Measurements from ENCODE around the gene FAM210A. TPM values are rescaled to one million over a fixed set of nuclear protein-coding genes. Genes with fewer than 3 reads are reported as not detected.

FAM210A gene
- total and polyA plus RNA-seq, 2 of the 4 experiments (the other 2 are of a cell fraction) = 9.8 to 25.3 TPM

DNA sequence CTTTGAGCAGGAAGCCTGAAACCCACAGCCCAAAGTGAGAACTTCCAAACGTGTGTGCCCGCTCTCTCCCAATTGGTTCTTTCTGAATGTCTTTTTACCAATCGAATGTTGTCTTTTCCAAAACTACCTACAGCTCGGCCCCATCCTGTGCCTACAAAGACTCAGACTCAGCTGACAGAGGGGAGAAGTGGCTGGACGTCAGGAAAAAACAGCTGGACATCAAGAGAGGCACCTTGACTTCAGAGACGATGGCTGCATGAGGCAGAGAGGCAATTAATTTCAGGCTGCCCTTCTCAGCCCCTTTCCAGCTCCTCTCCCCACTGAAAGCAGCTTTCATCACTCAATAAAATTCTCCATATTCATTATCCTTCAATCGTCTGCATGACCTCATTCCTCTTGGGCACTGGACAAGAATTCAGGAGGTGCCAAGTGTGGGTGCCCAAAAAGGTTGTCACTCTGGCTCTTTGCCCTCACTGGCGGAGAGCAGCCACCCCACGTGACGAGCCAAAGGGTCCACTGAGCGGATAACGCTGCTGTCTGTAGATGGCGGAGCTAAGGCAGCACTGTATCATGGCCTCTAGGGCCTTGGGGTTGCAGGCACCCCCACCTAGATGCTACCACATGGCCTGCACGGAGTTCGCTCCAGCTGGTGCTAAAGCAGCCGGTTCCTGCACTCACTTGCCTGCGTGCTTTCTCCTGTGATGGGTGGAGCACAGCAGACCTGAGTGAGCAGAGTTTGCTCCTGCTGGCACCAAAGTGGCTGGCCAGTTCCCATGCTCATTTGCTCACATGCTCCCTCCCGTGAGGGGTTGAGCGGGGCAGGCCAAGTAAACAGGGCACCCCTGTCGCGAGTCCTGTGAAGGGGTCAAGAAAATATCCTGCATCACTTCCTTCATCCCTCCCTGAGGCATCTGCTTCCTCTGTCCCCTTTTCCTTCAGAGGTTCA lies 37.9 kb downstream of the FAM210A start:
- ATAC-seq (ENCODE audit: low read depth) (no peak), DNase-seq (no peak)
- Histone ChIP-seq H4K5ac (ENCODE audit: low read depth, low read length) (no peak overlapping the region), H3K4ac (ENCODE audit: low read depth, low read length) (no peak overlapping the region), H3K56ac (ENCODE audit: extremely low read depth, insufficient read depth, low read length) (no peak overlapping the region), H4K91ac (ENCODE audit: insufficient read depth, low read depth, low read length) (no peak overlapping the region), H3K14ac (replicated peaks; ENCODE audit: low read depth, low read length) (no peak overlapping the region), H3K4me1 (ENCODE audit: control insufficient read depth, insufficient read depth, low read length) (no peaks in the 10 kb centered on the region), H2AK9ac (replicated peaks; ENCODE audit: low read depth, low read length, poor library complexity) (no peak overlapping the region), H4K8ac (ENCODE audit: low read depth in 2 of 2, low read length in 2 of 2) (no peak overlapping the region), H2BK15ac (ENCODE audit: low read depth, low read length) (no peak overlapping the region), H2BK20ac (ENCODE audit: low read depth, low read length) (no peak overlapping the region), H2AK5ac (ENCODE audit: low read depth, low read length) (no peak overlapping the region), H3K27ac (ENCODE audit: insufficient read depth, low read length) (no peak overlapping the region), H3K18ac (ENCODE audit: low read depth, low read length) (no peak overlapping the region), H4K20me1 (ENCODE audit: insufficient read depth, low read length) (peaks cover 4% of the 10 kb centered on the region), H2BK120ac (ENCODE audit: low read depth, low read length) (no peak overlapping the region), H2AFZ (replicated peaks; ENCODE audit: low read length, poor library complexity) (no peak overlapping the region), H3K23ac (ENCODE audit: low read depth, low read length) (no peak overlapping the region), H3K79me1 (ENCODE audit: low read depth in 1 of 2, low read length in 2 of 2) (peaks cover 8 to 25% of the 10 kb centered on the region in 2 experiments; a peak in 3 of 4 replicates), H3K4me3 (ENCODE audit: insufficient read depth, low read depth, low read length) (no peak overlapping the region), H3K9me3 (ENCODE audit: control insufficient read depth, insufficient read depth, low read length) (no peaks in the 10 kb centered on the region), H2BK5ac (ENCODE audit: low read depth, low read length, poor library complexity, severe bottlenecking) (no peak overlapping the region), H3K27me3 (ENCODE audit: control insufficient read depth, insufficient read depth, low read length) (no peaks in the 10 kb centered on the region), H3K36me3 (ENCODE audit: control insufficient read depth, insufficient read depth, low read length) (no peaks in the 10 kb centered on the region), H3K9me1 (ENCODE audit: insufficient read depth, low read length) (no peaks in the 10 kb centered on the region), H3K9ac (ENCODE audit: low read depth, low read length) (no peak overlapping the region), H3K4me2 (ENCODE audit: low read depth, low read length) (no peak overlapping the region)
- in situ Hi-C loops (cut with MboI; ENCODE audit: low sequenced_read_pairs) (no loop called here), intact Hi-C loops (cut with micrococcal nuclease) (no loop called here), dilution Hi-C loops (cut with HindIII; ENCODE audit: low sequenced_read_pairs, unreplicated experiment) (no loop called here)
- ChIA-PET CTCF (no interaction called here), POLR2A (ENCODE audit: unreplicated experiment) (no interaction called here)
- WGBS, 2 experiments (ENCODE audit: extremely low coverage in 2 of 2, insufficient read length in 1 of 2) = 100% methylated on average over 1 of the region's 21 CpGs; no CpG with 5 or more reads in 1 of the 2 experiments
- no TSS peak for BruUV-seq (replicated peaks)
- TF ChIP-seq MXI1 (IDR thresholded peaks at IDR 0.05; ENCODE audit: borderline replicate concordance, low read depth, low read length) (no peak), RFX5 (IDR thresholded peaks at IDR 0.05; ENCODE audit: low read depth, low read length) (no peak), FOS (IDR thresholded peaks at IDR 0.05; ENCODE audit: low read depth, low read length) (no peak), MAZ (IDR thresholded peaks at IDR 0.05; ENCODE audit: borderline replicate concordance, low read depth, low read length) (no peak), RAD21 (IDR thresholded peaks at IDR 0.05; ENCODE audit: low read length) (no peak), CEBPB (IDR thresholded peaks at IDR 0.05; ENCODE audit: low read depth, low read length) (no peak), POLR2A (IDR thresholded peaks at IDR 0.05; ENCODE audit: low read depth, low read length) (no peak), CHD1 (IDR thresholded peaks at IDR 0.05; ENCODE audit: low read depth, low read length) (no peak), SMC3 (IDR thresholded peaks at IDR 0.05; ENCODE audit: low read depth, low read length) (no peak), NFE2L2 (IDR thresholded peaks at IDR 0.05; ENCODE audit: low read depth, low read length) (no peak), MAFK (IDR thresholded peaks at IDR 0.05; ENCODE audit: low read depth, low read length) (no peak), RCOR1 (IDR thresholded peaks at IDR 0.05; ENCODE audit: insufficient replicate concordance, low read length) (no peak)
- TF ChIP-seq, protein P1, sequence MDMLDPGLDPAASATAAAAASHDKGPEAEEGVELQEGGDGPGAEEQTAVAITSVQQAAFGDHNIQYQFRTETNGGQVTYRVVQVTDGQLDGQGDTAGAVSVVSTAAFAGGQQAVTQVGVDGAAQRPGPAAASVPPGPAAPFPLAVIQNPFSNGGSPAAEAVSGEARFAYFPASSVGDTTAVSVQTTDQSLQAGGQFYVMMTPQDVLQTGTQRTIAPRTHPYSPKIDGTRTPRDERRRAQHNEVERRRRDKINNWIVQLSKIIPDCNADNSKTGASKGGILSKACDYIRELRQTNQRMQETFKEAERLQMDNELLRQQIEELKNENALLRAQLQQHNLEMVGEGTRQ (IDR thresholded peaks at IDR 0.05; ENCODE audit: low read depth, low read length) = no peak
- TF ChIP-seq, protein P2, sequence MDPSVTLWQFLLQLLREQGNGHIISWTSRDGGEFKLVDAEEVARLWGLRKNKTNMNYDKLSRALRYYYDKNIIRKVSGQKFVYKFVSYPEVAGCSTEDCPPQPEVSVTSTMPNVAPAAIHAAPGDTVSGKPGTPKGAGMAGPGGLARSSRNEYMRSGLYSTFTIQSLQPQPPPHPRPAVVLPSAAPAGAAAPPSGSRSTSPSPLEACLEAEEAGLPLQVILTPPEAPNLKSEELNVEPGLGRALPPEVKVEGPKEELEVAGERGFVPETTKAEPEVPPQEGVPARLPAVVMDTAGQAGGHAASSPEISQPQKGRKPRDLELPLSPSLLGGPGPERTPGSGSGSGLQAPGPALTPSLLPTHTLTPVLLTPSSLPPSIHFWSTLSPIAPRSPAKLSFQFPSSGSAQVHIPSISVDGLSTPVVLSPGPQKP (IDR thresholded peaks at IDR 0.05; ENCODE audit: borderline replicate concordance, low read depth, low read length) = no peak
- TF ChIP-seq, protein P3, sequence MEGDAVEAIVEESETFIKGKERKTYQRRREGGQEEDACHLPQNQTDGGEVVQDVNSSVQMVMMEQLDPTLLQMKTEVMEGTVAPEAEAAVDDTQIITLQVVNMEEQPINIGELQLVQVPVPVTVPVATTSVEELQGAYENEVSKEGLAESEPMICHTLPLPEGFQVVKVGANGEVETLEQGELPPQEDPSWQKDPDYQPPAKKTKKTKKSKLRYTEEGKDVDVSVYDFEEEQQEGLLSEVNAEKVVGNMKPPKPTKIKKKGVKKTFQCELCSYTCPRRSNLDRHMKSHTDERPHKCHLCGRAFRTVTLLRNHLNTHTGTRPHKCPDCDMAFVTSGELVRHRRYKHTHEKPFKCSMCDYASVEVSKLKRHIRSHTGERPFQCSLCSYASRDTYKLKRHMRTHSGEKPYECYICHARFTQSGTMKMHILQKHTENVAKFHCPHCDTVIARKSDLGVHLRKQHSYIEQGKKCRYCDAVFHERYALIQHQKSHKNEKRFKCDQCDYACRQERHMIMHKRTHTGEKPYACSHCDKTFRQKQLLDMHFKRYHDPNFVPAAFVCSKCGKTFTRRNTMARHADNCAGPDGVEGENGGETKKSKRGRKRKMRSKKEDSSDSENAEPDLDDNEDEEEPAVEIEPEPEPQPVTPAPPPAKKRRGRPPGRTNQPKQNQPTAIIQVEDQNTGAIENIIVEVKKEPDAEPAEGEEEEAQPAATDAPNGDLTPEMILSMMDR (conservative IDR thresholded peaks at IDR 0.05; ENCODE audit: low read depth, low read length) = no peak

Measured in IMR-90 (cell line).